GM19328 (cell line): ENCODE measurements around the gene BRF1.
"Not testable (repeated sequence)": the region's sequence is repeated elsewhere in the genome, so short reads cannot be mapped to it uniquely, and the experiment has no call there.

ENCODE experiments used
- ATAC-seq: cut with Tn5 transposase; IDR thresholded peaks from one replicate; pipeline ENCODE4 v1.9.1; 2021; ENCODE audit warnings: mild to moderate bottlenecking, moderate library complexity; ENCODE audit not compliant: unreplicated experiment

Gene BRF1

DNA sequence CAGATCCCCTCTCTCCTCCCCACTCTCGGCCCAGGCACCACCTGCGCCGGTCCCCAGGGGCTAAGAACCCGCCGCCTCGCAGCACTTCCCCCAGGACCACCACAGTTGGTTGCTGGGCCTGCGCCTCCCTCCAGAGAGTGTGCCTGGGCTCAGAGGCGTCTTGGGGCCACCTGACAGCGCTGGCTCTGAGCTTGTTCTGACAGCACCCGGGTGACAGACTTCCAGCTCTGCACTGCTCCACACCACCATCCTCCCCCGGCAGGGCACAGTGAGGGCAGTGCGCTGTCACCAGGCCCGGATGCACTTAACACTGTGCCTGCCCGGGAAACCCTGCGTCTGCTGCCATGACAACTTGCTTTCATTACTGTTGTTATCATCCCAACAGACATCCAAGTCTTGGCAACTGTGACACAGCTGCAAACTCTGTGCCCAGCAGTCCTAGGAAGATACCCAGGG, 6.6 kb downstream of the BRF1 start:
- ATAC-seq, result no peak

GRCh38 chr14:105292826-105293711, 7.7 kb downstream of the BRF1 start:
- ATAC-seq, result no peak

GRCh38 chr14:105290621-105291346, 10.0 kb downstream of the BRF1 start:
- ATAC-seq, result no peak

DNA sequence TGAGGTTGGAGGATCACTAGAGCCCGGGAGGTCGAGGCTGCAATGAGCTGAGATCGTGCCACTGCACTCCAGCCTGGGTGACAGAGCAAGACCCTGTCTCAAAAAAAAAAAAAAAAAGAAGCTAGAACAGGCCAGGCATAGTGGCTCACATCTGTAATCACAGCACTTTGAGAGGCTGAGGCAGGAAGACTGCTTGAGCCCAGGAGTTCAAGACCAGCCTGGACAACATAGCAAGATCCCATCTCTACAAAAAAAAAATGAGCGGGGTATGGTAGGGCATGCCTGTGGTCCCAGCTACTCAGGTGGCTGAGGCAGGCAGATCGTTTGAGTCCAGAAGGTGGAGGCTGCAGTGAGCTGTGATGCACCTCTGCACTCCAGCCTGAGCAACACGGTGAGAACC, 11.9 kb downstream of the BRF1 start:
- not testable (repeated sequence) for ATAC-seq

GRCh38 chr14:105287249-105288102, 13.3 kb downstream of the BRF1 start:
- no peak for ATAC-seq

- no peak for ATAC-seq
Measured at GRCh38 chr14:105286759-105287144, 14.0 kb downstream of the BRF1 start.

DNA sequence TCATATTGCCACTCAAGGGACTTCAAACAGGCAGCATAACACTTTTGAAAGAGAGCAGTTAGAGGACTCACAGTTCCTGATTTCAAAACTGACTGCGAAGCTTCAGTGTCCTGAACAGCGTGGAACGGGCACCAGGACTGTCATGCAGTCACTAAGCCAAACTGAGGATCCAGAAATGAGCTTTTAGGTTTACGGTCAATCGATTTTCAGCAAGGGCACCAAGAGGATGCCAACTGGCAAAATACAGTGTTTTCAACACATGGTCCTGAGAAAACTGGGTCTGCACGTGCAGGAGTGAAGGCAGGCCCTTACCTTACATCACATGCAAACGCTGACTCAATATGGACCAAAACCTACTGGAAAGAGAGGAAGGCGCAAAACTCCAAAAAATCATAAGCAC, 15.6 kb downstream of the BRF1 start:
- no peak for ATAC-seq

DNA sequence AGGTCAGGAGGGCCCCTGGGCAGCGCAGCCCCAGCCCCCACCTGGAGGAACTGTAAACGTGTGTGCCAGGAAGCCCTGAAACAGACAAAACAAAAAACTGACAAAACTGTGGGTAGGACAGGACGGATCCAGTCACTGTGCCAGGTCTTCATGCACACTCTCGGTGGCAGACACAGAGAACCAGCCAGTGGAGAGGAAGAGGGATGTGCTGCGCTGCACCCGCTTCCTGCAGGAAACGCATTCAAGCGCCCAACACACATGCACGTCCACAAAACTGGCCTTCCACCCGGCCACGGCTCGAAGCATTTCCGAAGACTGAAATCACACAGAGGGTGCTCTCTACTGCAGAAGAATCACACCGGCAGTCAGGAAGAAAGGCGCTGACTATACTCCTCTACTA, 16.9 kb downstream of the BRF1 start:
- ATAC-seq, result no peak

DNA sequence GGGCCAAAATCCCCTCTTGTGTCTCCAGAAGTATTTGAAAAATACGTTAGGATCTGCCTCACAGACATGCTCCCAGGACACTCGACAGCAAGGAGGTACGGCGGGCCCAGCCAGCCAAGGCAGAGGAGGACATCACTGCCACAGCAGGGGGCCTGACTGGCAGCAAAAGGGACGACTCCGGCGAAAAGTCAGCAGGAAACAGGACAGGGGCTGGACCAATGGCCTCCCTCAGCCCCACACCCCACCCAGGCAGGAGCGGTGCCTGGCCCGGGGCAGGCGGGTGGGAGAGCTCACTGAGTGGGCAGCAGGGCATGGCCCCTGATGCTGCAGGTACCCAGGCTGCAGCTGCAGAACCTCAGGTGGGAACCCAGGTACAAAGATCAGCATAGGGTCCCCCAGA, 17.8 kb downstream of the BRF1 start:
- no peak for ATAC-seq

- no peak for ATAC-seq
Measured at GRCh38 chr14:105282098-105282725, 18.6 kb downstream of the BRF1 start.

- no peak for ATAC-seq
Measured at GRCh38 chr14:105281371-105282097, 19.3 kb downstream of the BRF1 start.

- no peak for ATAC-seq
Measured at GRCh38 chr14:105280525-105280924, 20.3 kb downstream of the BRF1 start.

DNA sequence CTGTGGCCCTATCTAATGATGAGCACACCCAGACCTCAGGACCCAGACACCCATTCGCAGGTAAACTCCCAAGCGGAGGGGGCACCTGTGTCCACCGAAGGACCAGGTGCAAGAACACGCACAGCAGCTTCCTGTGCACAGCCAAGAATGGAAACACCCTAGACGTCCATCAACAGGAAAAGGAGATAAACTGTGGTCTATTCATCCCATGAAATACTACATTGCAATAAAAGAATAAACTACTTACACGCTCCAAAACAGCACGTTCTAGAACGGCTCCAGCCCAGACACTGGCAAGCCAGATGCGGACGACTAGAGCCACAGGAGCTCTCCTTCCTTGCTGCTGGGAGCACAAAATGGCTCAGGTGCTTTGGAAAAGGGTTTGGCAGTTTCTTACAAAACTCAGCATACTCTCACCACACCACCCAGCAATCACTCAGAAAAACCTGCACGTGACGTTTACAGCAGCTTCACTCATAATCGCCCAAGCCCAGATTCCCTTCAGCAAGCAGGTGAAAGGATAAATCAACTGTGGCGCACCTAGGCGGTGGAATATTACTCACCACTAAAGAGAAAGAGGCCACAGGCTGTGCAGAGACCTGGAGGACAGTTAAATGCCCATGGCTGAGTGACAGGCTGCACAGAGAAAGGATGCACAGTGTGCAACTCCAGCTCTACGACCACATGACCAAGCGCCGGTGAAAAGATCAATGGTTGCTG, 21.0 kb downstream of the BRF1 start:
- no peak for ATAC-seq

DNA sequence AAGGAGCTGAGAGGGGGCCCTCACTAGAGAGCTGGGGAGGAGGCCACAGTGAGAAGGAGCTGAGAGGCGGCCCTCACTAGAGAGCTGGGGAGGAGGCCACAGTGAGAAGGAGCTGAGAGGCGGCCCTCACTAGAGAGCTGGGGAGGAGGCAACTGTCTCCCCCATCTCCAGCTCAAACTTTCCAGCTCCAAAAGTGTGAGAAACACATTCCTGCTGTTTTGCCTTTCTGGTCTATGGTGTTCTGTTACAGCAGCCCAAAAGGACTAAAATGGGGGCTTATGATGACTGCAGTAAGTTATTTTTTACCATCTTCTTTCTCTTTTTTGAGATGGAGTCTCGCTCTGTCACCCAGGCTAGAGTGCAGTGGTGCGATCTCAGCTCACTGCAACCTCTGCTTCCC, 23.4 kb downstream of the BRF1 start:
- ATAC-seq, result not testable (repeated sequence)

GRCh38 chr14:105275267-105275946, 25.4 kb downstream of the BRF1 start:
- no peak for ATAC-seq

DNA sequence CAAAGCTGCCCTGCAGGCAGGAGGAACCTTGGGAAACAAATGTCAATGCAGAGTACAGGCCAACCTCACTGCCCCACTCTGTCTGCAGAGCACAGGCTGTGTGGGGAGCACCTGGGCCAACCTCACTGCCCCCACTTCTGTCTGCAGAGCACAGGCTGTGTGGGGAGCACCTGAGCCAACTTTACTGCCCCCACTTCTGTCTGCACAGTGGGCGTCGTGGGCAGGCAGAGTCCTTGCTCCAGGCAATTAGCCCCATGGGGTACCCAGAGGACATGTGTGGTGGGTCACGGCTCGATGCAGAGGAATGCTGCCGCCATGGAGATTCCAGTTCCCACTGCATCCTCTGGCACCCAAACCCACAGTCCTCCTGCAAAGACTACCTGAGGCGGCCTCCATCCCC, 26.2 kb downstream of the BRF1 start:
- no peak for ATAC-seq

DNA sequence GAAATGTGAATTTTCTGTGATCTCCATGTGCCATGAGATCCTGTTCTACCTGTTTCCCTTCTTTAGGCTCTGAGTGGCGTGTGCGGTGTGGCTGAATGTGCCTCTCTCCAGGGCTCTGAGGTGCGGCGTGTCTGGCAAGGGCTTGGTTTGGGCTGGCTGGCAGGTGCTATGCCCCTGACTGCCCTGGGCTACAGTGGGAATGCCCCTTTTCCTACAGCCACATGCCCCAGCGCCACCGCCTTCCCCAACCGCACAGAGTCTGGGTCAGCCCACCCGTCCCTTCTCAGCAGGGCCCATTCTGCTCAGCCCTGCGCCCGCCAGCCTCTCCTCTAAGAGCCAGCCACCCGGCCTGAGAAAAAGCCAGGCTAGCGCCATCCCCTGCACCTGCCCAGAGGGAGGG, 27.7 kb downstream of the BRF1 start:
- no peak for ATAC-seq

DNA sequence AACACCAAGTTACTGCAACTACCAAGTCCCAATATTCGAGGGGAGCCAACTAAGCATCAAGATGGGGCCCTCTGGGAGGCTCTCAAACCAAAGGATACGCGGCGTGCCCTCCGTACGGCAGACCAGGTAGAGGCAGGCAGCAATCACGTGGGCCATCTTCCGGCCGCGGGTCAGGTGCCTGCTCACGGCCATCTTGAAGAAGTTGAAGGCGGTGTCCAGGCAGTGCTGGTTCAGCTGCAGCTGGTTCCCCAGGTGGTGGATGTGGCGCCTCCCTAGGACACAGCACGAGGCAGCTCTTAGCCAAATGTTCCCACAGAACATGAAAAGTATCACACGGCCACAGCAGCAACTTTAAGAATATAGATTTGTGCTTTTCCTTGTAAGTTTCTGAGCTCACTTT, 28.2 kb downstream of the BRF1 start:
- no peak for ATAC-seq
